ENCODE measurements around the gene APMAP. TPM values are rescaled to one million over a fixed set of nuclear protein-coding genes. Genes with fewer than 3 reads are reported as not detected.

Gene APMAP
- total RNA-seq, 1 donor from 2014 or later = 29.7 TPM

DNA sequence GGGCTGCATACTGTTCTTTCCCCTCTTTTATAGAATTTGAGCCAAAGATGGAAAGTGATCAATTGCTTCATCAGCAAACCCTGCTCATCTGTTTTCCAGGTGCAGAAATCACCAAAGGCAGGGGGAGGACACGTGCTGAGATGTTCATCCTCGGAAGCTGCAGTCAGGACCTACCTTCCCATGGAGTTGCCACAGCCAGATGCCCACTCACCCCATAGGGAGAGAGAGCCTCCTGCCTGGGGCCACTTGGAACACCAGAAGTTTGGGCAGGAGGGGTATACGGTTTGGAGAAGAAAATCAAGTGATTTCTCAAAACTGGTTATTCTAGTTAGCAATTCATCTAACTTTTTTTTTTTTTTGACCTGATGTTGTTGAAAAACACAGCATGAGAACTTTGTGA, 48.8 kb downstream of the APMAP start:
- Histone ChIP-seq H3K4me1 (no peaks in the 10 kb centered on the region), H3K27me3 (no peaks in the 10 kb centered on the region), H3K36me3 (no peaks in the 10 kb centered on the region), H3K27ac (no peak overlapping the region), H3K9me3 (no peaks in the 10 kb centered on the region), H3K4me3 (no peak overlapping the region)
- no peak for DNase-seq (ENCODE audit: extremely low spot score in 2 of 2)
- TF ChIP-seq POLR2A (IDR thresholded peaks at IDR 0.05) (no peak), POLR2AphosphoS5 (IDR thresholded peaks at IDR 0.05; ENCODE audit: insufficient read depth in 1 of 2, low read depth in 1 of 2) (no peak)
- TF ChIP-seq, protein P1, sequence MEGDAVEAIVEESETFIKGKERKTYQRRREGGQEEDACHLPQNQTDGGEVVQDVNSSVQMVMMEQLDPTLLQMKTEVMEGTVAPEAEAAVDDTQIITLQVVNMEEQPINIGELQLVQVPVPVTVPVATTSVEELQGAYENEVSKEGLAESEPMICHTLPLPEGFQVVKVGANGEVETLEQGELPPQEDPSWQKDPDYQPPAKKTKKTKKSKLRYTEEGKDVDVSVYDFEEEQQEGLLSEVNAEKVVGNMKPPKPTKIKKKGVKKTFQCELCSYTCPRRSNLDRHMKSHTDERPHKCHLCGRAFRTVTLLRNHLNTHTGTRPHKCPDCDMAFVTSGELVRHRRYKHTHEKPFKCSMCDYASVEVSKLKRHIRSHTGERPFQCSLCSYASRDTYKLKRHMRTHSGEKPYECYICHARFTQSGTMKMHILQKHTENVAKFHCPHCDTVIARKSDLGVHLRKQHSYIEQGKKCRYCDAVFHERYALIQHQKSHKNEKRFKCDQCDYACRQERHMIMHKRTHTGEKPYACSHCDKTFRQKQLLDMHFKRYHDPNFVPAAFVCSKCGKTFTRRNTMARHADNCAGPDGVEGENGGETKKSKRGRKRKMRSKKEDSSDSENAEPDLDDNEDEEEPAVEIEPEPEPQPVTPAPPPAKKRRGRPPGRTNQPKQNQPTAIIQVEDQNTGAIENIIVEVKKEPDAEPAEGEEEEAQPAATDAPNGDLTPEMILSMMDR (IDR thresholded peaks at IDR 0.05) = no peak
- intact Hi-C loops (cut with DNase I) = no loop called here

DNA sequence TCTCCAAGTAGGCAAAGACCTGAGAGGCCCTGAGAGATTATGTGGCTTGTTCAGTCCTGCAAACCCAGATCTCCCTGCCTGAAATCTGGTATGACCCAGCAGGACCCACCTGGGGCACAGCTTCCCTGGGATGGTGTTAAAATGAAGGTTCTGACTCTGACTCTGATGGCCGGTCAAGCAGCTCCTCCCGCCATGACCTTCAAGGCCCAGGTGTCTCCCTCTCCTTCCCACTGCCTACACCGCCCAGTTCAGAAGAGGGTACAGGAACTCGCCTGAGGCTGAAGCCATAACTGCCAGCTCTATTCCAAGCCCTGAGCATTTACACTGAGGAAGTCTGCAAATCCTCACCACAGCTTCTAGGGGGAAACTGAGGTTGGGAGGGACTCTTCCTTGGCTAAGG, 49.4 kb downstream of the APMAP start:
- intact Hi-C loops (cut with DNase I) = no loop called here
- Histone ChIP-seq H3K4me1 (no peaks in the 10 kb centered on the region), H3K27ac (no peak overlapping the region), H3K4me3 (no peak overlapping the region), H3K9me3 (no peaks in the 10 kb centered on the region), H3K36me3 (no peaks in the 10 kb centered on the region), H3K27me3 (no peaks in the 10 kb centered on the region)
- TF ChIP-seq, protein P1 (IDR thresholded peaks at IDR 0.05) = no peak
- no peak for TF ChIP-seq POLR2AphosphoS5 (IDR thresholded peaks at IDR 0.05; ENCODE audit: insufficient read depth in 1 of 2, low read depth in 1 of 2)
- no peak for TF ChIP-seq POLR2A (IDR thresholded peaks at IDR 0.05)
- peak in 1 of 2 donors; percentile 58 for DNase-seq (ENCODE audit: extremely low spot score in 2 of 2)

DNA sequence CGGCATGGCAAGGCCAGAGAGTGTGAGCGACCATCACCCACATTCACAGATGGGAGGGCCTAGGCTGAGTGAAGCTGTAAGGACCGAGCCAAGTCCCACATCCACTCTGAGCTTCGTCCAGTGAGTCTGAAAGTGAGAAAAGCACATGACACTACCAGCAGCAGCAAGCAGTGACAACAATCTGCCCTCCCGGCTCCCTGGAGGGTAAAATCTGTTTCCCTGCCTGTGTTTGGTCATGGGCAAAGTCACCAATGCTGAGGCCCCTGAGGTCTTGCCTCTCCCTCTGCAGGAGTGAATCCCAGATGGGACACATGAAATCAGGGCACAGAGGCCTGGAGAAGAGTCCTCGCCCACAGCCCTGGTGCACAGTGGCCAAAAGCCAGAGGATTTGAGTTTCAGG, 49.9 kb downstream of the APMAP start:
- DNase-seq (ENCODE audit: extremely low spot score in 2 of 2) = peak in 1 of 2 donors; percentile 64
- no peak overlapping the region for H3K27ac ChIP-seq
- H3K9me3 ChIP-seq = no peaks in the 10 kb centered on the region
- TF ChIP-seq POLR2A (IDR thresholded peaks at IDR 0.05) (no peak), POLR2AphosphoS5 (IDR thresholded peaks at IDR 0.05; ENCODE audit: insufficient read depth in 1 of 2, low read depth in 1 of 2) (no peak)
- TF ChIP-seq, protein P1 (IDR thresholded peaks at IDR 0.05) = no peak
- H3K4me3 ChIP-seq = no peak overlapping the region
- no peaks in the 10 kb centered on the region for H3K4me1 ChIP-seq
- H3K36me3 ChIP-seq = no peaks in the 10 kb centered on the region
- intact Hi-C loops (cut with DNase I) = no loop called here
- H3K27me3 ChIP-seq = no peaks in the 10 kb centered on the region

DNA sequence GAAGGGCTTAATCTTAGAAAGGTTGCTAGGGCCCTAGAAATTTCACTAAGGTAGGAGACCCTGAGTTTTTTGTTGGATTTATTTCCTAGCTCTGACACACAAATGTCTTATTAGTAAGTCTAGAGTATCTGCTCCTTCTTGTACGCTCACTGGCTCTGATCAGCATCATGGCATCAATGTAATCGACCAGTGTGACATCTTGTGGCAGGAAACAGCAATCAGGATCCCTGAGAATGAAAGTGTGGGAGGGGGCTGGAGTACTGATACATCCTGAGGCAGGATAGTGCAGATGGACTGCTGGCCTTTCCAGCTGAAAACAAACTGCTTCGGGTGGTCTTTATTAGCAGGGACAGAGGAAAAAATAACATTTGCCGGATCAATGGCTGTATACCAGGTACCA, 53.5 kb downstream of the APMAP start:
- no peaks in the 10 kb centered on the region for H3K9me3 ChIP-seq
- H3K4me1 ChIP-seq = no peaks in the 10 kb centered on the region
- H3K27me3 ChIP-seq = no peaks in the 10 kb centered on the region
- H3K36me3 ChIP-seq = no peaks in the 10 kb centered on the region
- no peak overlapping the region for H3K27ac ChIP-seq
- no peak overlapping the region for H3K4me3 ChIP-seq
- TF ChIP-seq, protein P1 (IDR thresholded peaks at IDR 0.05) = no peak
- TF ChIP-seq POLR2AphosphoS5 (IDR thresholded peaks at IDR 0.05; ENCODE audit: insufficient read depth in 1 of 2, low read depth in 1 of 2) (no peak), POLR2A (IDR thresholded peaks at IDR 0.05) (no peak)
- DNase-seq (ENCODE audit: extremely low spot score in 2 of 2) = peak in 1 of 2 donors; percentile 40
- intact Hi-C loops (cut with DNase I) = no loop called here

DNA sequence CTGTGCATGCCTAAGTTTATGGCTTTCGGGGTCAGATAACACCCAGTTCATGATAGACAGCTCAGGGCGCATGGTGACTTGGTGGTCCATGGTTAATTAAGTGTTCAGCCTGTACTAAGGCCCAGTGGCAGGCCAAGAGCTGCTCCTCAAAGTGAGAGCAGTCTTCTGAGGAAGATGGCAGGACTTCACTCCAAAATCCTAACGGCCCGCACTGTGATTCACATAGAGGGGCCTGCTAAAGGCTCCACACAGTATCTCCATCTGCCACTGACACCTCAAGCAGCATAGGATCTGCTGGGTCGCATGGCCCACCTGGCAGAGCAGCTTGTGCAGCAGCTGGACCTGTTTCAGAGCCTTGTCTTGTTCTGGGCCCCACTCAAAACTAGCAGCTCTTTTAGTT, 54.1 kb downstream of the APMAP start:
- H3K27ac ChIP-seq = no peak overlapping the region
- intact Hi-C loops (cut with DNase I) = no loop called here
- no peaks in the 10 kb centered on the region for H3K36me3 ChIP-seq
- peak in 1 of 2 donors; percentile 82 for DNase-seq (ENCODE audit: extremely low spot score in 2 of 2)
- H3K27me3 ChIP-seq = no peaks in the 10 kb centered on the region
- TF ChIP-seq POLR2A (IDR thresholded peaks at IDR 0.05) = no peak
- no peak for TF ChIP-seq POLR2AphosphoS5 (IDR thresholded peaks at IDR 0.05; ENCODE audit: insufficient read depth in 1 of 2, low read depth in 1 of 2)
- TF ChIP-seq, protein P1 (IDR thresholded peaks at IDR 0.05) = no peak
- H3K9me3 ChIP-seq = no peaks in the 10 kb centered on the region
- no peak overlapping the region for H3K4me3 ChIP-seq
- H3K4me1 ChIP-seq = no peaks in the 10 kb centered on the region
